Measurements from ENCODE around the gene LACTBL1.
"Not testable (repeated sequence)": the region's sequence is repeated elsewhere in the genome, so short reads cannot be mapped to it uniquely, and the experiment has no call there.

The LACTBL1 gene

DNA sequence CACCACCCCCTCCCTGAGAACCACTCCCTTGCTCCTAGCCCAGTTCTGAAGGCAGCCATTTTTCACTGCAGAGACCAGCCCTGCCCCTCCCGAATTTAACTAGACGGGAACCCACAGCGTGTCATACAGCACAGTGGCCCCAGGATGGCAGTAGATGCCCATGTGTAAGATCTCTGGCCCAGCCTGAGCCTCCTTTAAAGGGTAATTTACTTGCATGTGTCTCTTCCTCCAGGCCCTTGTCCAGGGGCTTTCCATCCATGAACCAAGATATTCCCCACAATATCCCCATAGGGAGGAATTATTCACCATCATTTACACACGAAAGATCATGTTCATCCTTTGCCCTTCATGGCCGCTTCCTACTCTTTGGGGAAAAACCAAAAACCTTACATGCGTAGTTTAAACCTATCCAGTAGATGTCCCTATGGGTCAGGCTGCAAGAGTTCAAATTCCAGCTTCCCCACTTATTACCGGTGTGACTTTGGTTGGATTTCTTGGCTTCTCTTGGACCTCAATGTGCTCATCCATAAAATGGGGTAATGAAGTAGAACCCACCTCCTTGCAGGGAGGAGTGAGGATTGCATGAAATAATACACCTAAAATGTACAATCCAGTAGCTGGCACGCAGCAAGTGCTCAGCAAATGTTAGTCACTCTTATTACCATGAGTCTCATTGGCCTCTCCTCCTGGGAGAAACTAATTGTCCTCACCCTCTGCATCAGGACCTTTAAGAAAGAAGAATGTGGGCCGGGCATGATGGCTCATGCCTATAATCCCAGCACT, 4.0 kb upstream of the LACTBL1 start:
- DNase-seq: peak; percentile 73

- no peak for DNase-seq
Observed at GRCh38 chr1:22976127-22976460, 3.4 kb upstream of the LACTBL1 start.

DNA sequence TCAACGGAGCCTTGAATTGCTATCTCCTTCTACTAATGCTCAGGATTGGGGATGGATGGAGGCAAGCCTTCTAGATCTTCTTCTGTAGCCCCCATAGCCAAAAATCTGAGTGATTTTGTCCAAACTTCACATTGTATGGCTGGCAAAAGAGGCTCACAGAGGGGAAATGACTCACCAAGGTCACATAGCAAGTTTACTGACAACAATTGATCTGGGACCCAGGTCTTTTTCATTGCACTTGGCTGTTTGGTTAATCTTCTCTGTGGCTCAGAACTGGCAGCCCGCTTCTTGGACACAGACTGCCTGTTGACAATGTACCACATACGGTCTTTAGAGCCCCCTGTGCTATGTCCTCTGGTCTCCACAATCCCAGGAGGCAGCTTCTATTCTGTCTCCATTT, 3.0 kb upstream of the LACTBL1 start:
- no peak for DNase-seq

DNA sequence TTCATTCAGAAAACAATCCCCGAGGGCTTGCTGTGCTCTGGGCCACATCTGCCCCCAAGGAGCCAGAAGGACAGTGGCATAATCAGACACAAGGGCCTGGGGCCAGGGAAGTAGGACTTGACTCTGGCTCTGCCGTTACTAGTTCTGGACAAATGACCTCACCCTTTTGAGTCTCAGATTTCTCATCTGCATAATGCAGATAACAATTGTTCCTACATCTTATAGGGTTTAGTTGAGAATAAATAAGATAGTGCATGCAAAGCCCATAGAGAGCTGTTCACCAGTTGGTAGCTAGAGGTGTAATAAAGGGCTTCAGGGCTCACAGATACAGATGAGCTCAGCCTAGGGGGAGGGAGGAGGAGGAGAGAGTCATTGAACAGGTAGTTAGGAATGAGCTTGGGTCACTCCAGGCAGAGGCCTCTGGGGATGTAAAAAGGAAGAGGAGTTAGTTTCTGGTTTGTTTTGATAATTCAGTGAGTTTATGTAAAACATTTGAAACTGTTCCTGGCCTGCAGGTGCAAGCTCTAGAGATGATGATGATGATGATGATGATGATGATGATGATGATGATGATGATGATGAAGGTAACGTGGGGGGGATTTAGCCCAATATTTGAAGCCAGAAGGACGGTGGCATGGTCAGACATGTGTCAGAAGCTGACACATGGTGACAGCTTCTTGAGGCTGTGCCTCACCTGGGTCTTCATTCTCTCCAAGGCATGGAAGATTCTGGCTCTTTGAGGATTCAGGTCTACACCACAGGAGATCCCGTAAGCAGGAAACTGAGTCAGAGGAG, 858 bp downstream of the LACTBL1 start:
- DNase-seq: no peak

DNA sequence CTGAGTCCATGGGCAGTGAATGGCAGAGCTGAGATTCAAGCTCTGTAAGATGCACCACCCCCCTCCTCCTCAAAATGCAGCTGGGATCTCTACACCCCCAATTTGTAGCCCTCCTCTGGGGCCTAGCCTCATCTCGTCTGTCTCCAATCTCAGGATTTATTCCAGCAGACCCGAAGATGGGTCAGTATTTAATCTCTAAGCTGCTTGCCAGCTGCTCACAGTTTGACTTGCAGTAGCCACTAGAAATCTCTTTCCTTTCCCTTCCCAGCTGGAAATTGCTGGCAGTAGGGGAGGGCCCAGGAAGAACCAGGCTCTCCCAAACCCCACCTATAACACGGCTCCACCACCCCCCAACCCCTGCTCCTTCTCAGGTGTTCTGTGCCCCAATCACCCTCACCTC, 1.5 kb downstream of the LACTBL1 start:
- no peak for DNase-seq

DNA sequence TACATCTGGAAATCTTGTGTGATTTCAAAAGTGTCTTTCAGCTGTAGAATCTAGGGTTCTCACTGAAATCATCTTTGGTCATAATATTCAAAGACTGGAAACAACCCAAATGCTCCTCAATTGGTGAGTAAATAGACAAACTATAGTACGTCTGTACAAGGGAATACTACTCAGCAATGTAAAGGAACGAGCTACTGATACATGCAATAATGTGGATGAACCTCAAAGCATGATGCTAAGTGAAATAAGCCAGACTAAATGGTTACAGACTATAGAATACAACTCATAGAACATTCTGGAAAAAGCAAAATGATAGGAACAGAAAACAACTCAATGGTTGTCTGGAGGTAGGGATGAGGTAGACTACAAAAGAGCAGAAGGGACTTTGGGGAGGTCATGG, 2.6 kb downstream of the LACTBL1 start:
- no peak for DNase-seq

DNA sequence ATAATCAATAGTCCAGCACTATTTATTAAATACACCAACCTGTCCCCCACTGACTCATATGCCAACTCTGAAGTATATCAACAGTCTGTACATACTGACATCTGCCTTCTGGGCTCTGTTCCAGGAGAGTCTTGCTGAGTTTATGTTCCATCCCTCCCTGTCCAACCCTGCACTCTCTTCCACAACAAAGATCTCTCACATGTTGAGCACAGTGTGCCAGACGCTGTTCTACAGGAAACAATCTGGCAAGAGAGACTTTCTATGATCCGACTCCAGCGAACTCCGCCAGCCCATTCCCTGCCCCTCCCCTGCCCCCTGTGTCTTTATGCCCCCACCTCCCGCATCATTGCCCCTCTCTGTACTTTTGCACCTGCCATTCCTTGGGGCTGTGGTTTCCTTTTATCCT, 3.4 kb downstream of the LACTBL1 start:
- peak; percentile 93 for DNase-seq

- DNase-seq: no peak
Observed at GRCh38 chr1:22967833-22968232, 4.8 kb downstream of the LACTBL1 start.

DNA sequence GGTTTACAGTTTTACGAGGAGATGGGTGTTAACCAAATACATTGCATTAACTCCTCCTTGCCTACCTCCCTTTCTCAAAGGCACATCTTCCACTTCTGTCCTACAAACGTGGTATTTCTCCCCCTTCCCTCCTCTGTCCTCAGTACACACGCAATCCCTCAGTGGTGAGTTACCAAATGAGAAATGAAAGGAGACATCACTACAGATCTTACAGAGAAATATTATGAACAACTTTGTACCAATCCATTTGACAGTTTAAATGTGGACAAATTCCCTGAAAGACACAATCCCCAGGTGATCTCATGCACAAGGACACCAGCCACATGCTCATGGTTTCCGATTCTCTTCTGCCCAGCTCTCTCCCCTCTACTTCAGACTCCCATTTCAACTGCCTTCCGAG, 6.4 kb downstream of the LACTBL1 start:
- no peak for DNase-seq

DNA sequence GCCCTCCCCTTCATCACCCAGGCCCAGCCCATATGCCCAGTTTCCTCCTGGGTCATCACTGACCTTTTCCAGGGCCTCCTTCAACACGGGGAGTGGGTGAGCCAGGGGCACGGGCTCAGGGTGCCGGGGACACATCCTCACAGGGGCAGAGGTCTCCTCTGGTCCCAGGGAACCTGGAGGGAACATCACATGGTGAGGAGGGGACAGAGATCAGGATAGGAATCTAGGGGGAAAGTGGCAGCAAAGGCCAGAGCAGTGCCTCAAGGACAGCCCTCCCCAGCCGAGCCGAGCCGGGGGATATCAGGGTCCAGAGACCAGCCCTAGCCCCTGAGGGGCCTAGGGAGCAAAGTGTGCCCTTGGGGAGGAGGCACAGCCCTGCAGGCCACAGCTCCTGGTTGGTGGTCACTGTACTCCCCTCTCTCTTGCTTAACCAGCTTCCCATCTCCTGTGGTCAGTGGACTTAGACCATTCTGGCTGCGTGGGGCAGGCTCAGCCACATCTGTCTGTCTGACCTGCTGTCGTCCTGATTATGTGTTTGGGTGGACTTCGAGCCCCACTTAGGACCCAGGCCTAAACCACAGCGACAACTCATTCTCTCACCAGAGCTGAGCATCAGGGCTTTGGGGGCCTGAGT, 9.5 kb downstream of the LACTBL1 start:
- DNase-seq: no peak

- DNase-seq: no peak
Observed at GRCh38 chr1:22962558-22962957, 10.1 kb downstream of the LACTBL1 start.

GRCh38 chr1:22959545-22960360, 12.9 kb downstream of the LACTBL1 start:
- DNase-seq: no peak

DNA sequence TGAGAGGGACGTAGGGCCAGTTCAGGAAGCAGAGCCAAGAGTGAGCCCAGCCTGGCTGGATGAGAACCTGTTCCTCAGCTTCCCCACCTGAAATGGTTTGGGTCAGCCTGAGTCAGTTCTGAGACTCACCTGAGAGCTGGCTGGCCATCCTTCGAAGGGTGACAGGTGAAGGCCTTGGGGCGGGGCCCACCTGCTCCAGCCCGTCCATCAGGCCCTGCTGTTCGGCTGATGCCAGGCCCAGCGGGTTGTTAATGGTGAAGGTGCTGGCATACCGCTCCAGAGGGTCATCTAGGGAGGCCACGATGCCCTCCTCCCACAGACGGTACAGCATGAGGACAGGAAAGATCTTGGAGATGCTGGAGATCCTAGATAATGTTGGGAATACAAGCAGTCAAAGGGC, 14.1 kb downstream of the LACTBL1 start:
- no peak for DNase-seq

DNA sequence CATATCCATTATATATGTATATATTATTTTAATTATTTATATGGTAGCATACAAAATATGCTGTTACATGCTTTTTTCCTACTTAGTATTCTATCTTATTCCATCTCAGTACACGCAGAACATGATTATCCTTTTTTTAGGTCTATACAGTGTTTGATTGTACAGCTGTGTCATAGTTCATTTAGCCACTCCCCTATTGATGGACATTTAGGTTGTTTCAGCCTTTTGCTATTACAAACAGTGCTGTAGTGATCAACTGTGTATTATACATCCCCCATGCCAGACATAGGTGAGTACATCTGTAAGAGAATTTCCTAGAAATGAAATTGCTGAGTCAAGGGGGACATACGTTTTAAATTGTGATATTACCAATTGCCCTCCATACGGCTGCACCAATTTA, 15.6 kb downstream of the LACTBL1 start:
- no peak for DNase-seq

GRCh38 chr1:22955146-22955545, 17.5 kb downstream of the LACTBL1 start:
- no peak for DNase-seq

- DNase-seq: no peak
Observed at GRCh38 chr1:22953740-22954141, 18.9 kb downstream of the LACTBL1 start.

DNA sequence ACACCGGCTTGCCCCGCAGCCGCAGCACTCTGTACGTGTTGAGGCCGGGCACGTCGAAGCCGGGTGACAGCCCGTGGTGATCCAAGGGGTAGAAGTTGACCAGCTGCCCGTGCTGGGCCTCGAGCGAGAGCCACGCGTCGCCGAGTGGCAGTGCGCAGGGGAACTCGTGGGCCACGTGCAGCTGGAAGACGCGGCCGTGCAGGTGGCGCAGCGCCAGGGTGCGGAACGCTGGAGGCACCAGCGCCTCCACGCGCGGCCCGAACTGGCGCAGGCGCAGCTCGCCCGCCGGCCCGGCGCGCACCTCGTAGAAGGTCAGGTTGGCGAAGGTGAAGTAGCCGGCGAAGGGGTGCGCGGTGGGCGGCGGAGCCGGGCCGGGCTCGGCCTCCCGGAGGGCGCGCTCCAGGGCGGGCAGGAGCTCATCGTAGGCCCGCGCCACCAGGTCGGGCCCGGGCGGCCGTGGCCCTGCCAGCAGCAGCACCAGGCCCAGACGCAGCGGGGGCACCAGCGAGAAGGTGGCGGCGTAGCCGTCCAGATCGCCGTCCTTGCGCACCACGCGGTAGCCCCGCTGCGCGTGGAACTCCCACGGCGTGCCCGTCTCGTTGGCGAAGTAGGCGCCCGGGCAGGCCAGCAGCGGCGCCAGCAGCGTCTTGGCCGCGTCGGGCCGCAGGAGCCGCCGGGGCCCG, 19.5 kb downstream of the LACTBL1 start:
- DNase-seq: no peak

GRCh38 chr1:22952694-22953056, 20.0 kb downstream of the LACTBL1 start:
- no peak for DNase-seq

DNA sequence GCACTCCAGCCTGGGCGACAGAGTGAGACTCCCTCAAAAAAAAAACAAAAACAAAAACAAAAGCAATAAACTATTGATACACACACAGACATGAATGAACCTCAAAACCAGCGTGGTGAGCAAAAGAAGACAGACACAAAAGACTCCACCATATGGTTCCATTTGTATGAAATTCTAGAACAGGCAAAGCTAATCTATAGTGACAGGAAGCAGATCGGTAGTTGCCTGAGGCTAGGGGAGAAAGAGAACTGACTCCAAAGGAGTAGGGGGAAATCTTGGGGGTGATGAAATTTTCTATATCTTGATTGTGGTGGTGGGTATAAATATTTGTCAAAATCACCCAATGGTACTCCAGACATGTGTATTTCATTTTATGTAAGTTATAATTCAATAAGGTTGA, 20.9 kb downstream of the LACTBL1 start:
- no peak for DNase-seq

- DNase-seq: peak; percentile 34
Observed at GRCh38 chr1:22949822-22950331, 22.8 kb downstream of the LACTBL1 start.

DNA sequence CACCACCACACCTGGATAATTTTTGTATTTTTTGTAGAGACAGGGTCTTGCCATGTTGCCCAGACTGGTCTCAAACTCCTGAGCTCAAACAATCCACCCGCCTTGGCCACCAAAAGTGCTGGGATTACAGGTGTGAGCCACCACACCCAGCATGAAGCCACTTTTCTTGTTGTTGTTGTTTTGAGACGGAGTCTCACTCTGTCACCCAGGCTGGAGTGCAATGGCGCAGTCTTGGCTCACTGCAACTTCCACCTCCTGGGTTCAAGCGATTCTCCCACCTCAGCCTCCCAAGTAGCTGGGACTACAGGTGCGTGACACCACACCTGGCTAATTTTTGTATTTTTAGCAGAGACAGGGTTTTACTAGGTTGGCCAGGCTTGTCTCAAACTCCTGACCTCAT, 27.5 kb downstream of the LACTBL1 start:
- not testable (repeated sequence) for DNase-seq

DNA sequence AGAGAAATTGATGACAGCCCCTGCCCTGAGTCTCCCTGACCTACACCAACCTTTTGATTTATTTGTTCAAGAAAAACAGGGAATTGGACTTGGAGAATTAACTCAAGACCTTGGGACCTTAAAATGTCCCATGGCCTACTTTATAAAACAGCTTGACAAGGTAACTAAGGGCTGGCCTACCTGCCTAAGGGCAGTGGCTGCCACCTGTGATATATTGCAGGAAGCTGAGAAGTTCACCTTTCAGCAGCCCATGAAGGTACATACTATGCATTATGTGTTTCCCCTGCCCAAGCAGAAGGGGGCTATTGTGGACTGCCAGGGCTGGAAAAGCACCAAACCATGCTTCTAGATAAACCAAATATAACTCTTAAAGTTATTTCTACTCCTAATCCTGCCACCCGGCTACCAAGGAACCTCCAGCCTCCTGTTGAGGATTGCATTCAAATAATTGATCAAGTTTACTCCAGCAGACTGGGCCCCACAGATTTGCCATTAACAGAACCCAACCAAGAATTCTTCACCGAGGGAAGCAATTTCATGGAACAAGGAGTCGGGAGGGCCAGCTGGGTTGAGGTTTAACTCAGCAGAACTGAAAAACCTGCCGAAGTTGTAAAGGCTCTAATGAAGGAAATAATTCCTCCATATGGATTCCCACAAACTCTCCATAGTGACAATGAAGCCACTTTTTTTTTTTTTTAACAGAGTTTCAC, 28.2 kb downstream of the LACTBL1 start:
- no peak for DNase-seq
